Right cardiac atrium (tissue), 5 donors: ENCODE results near the gene ZNF439. TPM values are rescaled to one million over a fixed set of nuclear protein-coding genes. Genes with fewer than 3 reads are reported as not detected.
A peak's percentile ranks its signal among the peaks of the same experiment; 100 is the strongest.
"Not testable (repeated sequence)": the region's sequence is repeated elsewhere in the genome, so short reads cannot be mapped to it uniquely, and the experiment has no call there.

ENCODE experiments used
- ATAC-seq, 2 donors: fragments of 200-7000 bp; cut with Tn5 transposase; one replicate each; pipeline versions ENCODE4 v1.8.0 to v1.9.1; 2020; ENCODE audit warnings: moderate library complexity in 2 of 2, mild to moderate bottlenecking in 1 of 2
- DNase-seq, 3 donors: peaks; one replicate each; pipeline ENCODE4 v3.0.0-alpha.2; 2020
- H3K27ac ChIP-seq: one replicate; pipeline ENCODE4 v1.5.1; 2013; ENCODE audit warnings: mild to moderate bottlenecking, low read length, control low read depth, moderate library complexity
- H3K27me3 ChIP-seq: one replicate; pipeline ENCODE4 v1.6.1; 2013; ENCODE audit not compliant: control insufficient read depth, insufficient read depth
- H3K4me1 ChIP-seq: one replicate; pipeline ENCODE4 v1.6.1; 2013; ENCODE audit warnings: low read length; ENCODE audit not compliant: control insufficient read depth, insufficient read depth
- H3K4me3 ChIP-seq: one replicate; pipeline ENCODE4 v1.5.1; 2013; ENCODE audit warnings: low read length, control low read depth
- H3K9me3 ChIP-seq: one replicate; pipeline ENCODE4 v1.6.1; 2013; ENCODE audit warnings: low read length; ENCODE audit not compliant: control insufficient read depth
- WGBS: extraction: QIAGEN DNeasy Blood & Tissue Kit; methylation state at CpG from one replicate; pipeline ENCODE4 v1.1.7; 2013; 5-methylcytosine and 5-hydroxymethylcytosine counted together
- intact Hi-C, 4 donors: fragments of 100-400 bp; cut with DNase I; formaldehyde crosslinking; loops; one replicate each; pipeline versions ENCODE4 v1.11.0 to v1.14.0; 2022 to 2023
- polyA plus RNA-seq: library from polyadenylated mRNA; stranded (reverse); fragments of 200-250 nt; gene quantifications from one replicate; pipeline ENCODE4 v1.2.3, GENCODE V29; 2013
- total RNA-seq, 4 donors: library from RNA; stranded (reverse); fragmentation: NEBNext Ultra II Directional; extraction: Animal tissue kit (Norgen Biotek cat#: 25700); gene quantifications; one replicate each; pipeline ENCODE4 v1.2.1, GENCODE V29; 2021
- donor health status: healthy with polysubstance abuse.
- donor health status: DM: no; HTN: yes; CAD: no.
- donor health status: DM: no; HTN: no; CAD: no.
- donor health status: DM: no; HTN: yes; CAD: no; lungs with severe emphysema.
- donor health status: DM: yes; HTN: yes; CAD: no.

Gene ZNF439
- total and polyA plus RNA-seq, 5 donors: 4.7 to 5.5 (median 5.3) TPM

GRCh38 chr19:11872624-11873023 is 24.1 kb downstream of the ZNF439 start:
- Histone ChIP-seq H3K27ac (no peak overlapping the region), H3K9me3 (peaks cover 8% of the 10 kb centered on the region), H3K4me3 (no peak overlapping the region), H3K27me3 (no peaks in the 10 kb centered on the region), H3K4me1 (no peaks in the 10 kb centered on the region)
- 94% methylated on average over 9 of the region's 9 CpGs for WGBS
- no peak for ATAC-seq
- intact Hi-C loops: no loop called here
- no peak for DNase-seq

- ATAC-seq (no peak), DNase-seq (no peak)
- Histone ChIP-seq H3K27me3 (no peaks in the 10 kb centered on the region), H3K4me3 (no peak overlapping the region), H3K9me3 (peaks cover 5% of the 10 kb centered on the region), H3K27ac (no peak overlapping the region), H3K4me1 (no peaks in the 10 kb centered on the region)
- 83% methylated on average over 1 of the region's 1 CpG for WGBS
- intact Hi-C loops: no loop called here
Observed at GRCh38 chr19:11873762-11874161, 25.2 kb downstream of the ZNF439 start.

GRCh38 chr19:11879687-11880266 is 31.3 kb downstream of the ZNF439 start:
- H3K9me3 ChIP-seq, H3K27ac ChIP-seq, H3K4me1 ChIP-seq, H3K4me3 ChIP-seq, H3K27me3 ChIP-seq: not testable (repeated sequence)
- intact Hi-C loops: loop anchor here in 3 of 4 donors (2.0 to 5.0 kb wide), 4 partner anchors 108 to 263 kb away; partner anchors contain the start of gene ZNF20 (in 1 of the 3)
- ATAC-seq (peak in 1 of 2 donors; percentile 50), DNase-seq (peak; percentile 12 to 55 (median 51))
- 78% methylated on average over 16 of the region's 16 CpGs for WGBS

GRCh38 chr19:11880598-11880997 is 32.1 kb downstream of the ZNF439 start:
- ATAC-seq: no peak
- WGBS: 90% methylated on average over 12 of the region's 12 CpGs

GRCh38 chr19:11881151-11881800 is 32.8 kb downstream of the ZNF439 start:
- WGBS: 17% methylated on average over 10 of the region's 10 CpGs
- DNase-seq: peak in 2 of 3 donors; percentile 28 to 58
- no peaks in the 10 kb centered on the region for H3K9me3 ChIP-seq
- H3K4me1 ChIP-seq: no peaks in the 10 kb centered on the region
- no peak overlapping the region for H3K27ac ChIP-seq
- H3K4me3 ChIP-seq: no peak overlapping the region
- H3K27me3 ChIP-seq: no peaks in the 10 kb centered on the region
- intact Hi-C loops: loop anchor here in 2 of 4 donors (2.0 to 5.0 kb wide), 4 partner anchors 106 to 262 kb away; partner anchors contain the start of gene ZNF20 (in 1 of the 2)
- ATAC-seq: peak; percentile 68 to 79

More at GRCh38 chr19:11880598-11880997, 32.1 kb downstream of the ZNF439 start:
- H3K4me3 ChIP-seq: no peak overlapping the region
- no peaks in the 10 kb centered on the region for H3K27me3 ChIP-seq
- DNase-seq: no peak
- no peaks in the 10 kb centered on the region for H3K4me1 ChIP-seq
- H3K27ac ChIP-seq: no peak overlapping the region
- intact Hi-C loops: loop anchor here in 2 of 4 donors (2.0 to 5.0 kb wide), 4 partner anchors 107 to 262 kb away; partner anchors contain the start of gene ZNF20 (in 1 of the 2)
- H3K9me3 ChIP-seq: no peaks in the 10 kb centered on the region

GRCh38 chr19:11882606-11883005 is 34.1 kb downstream of the ZNF439 start:
- intact Hi-C loops: loop anchor here in 1 of 4 donors (5.0 kb wide), 2 partner anchors 105 to 260 kb away; partner anchors contain the start of gene ZNF20
- no peak overlapping the region for H3K27ac ChIP-seq
- H3K4me1 ChIP-seq: no peaks in the 10 kb centered on the region
- DNase-seq (no peak), ATAC-seq (no peak)
- no peaks in the 10 kb centered on the region for H3K9me3 ChIP-seq
- no peaks in the 10 kb centered on the region for H3K27me3 ChIP-seq
- 63% methylated on average over 2 of the region's 2 CpGs for WGBS
- H3K4me3 ChIP-seq: no peak overlapping the region

GRCh38 chr19:11887234-11887610 is 38.7 kb downstream of the ZNF439 start:
- peak; percentile 23 to 30 for ATAC-seq

GRCh38 chr19:11887611-11888531 is 39.3 kb downstream of the ZNF439 start, which contains the start of gene ZNF69:
Gene ZNF69 (plus strand): TSS chr19:11887782. CDS start chr19:11887924, 142 bp downstream.
- H3K27me3 ChIP-seq: no peaks in the 10 kb centered on the region
- no peaks in the 10 kb centered on the region for H3K4me1 ChIP-seq
- DNase-seq (peak; percentile 90 to 97 (median 95)), ATAC-seq (peak; percentile 99 to 100)
- no peaks in the 10 kb centered on the region for H3K9me3 ChIP-seq
- H3K4me3 ChIP-seq: peak within 1 kb of the TSS; percentile 87
- peak within 1 kb of the TSS; percentile 46 for H3K27ac ChIP-seq
- intact Hi-C loops: no loop called here
- WGBS: under 1% methylated on average over 56 of the region's 56 CpGs

More at GRCh38 chr19:11887234-11887610, 38.7 kb downstream of the ZNF439 start:
- no peaks in the 10 kb centered on the region for H3K4me1 ChIP-seq
- H3K27me3 ChIP-seq: no peaks in the 10 kb centered on the region
- intact Hi-C loops: no loop called here
- H3K4me3 ChIP-seq: peak overlapping the region; percentile 87
- H3K27ac ChIP-seq: peak overlapping the region; percentile 34
- DNase-seq: peak in 1 of 3 donors; percentile 60
- WGBS: 7% methylated on average over 7 of the region's 7 CpGs
- H3K9me3 ChIP-seq: no peaks in the 10 kb centered on the region

- H3K4me1 ChIP-seq, ATAC-seq: not testable (repeated sequence)
- WGBS: 57% methylated on average over 6 of the region's 6 CpGs
Observed at GRCh38 chr19:11889901-11890300, 41.4 kb downstream of the ZNF439 start.

GRCh38 chr19:11890634-11891033 is 42.1 kb downstream of the ZNF439 start:
- Histone ChIP-seq H3K27ac (no peak overlapping the region), H3K9me3 (no peaks in the 10 kb centered on the region), H3K4me1 (no peaks in the 10 kb centered on the region), H3K4me3 (no peak overlapping the region), H3K27me3 (no peaks in the 10 kb centered on the region)
- DNase-seq (no peak), ATAC-seq (no peak)
- intact Hi-C loops: no loop called here
- WGBS: 87% methylated on average over 5 of the region's 5 CpGs

More at GRCh38 chr19:11889901-11890300, 41.4 kb downstream of the ZNF439 start:
- H3K27ac ChIP-seq, H3K27me3 ChIP-seq, H3K4me3 ChIP-seq, H3K9me3 ChIP-seq, intact Hi-C loops, DNase-seq: not testable (repeated sequence)
